KOPT-K1 (cell line): ENCODE measurements around the gene WWOX.

ENCODE experiments used
- H3K27ac ChIP-seq: fragments of 200-600 bp; sonication (generic); 2 replicates; pipeline ENCODE4 v1.5.1; 2016; ENCODE audit warnings: antibody characterized with exemption, mild to moderate bottlenecking, low read depth, low read length; ENCODE audit not compliant: poor library complexity, severe bottlenecking
- H3K36me3 ChIP-seq: fragments of 200-600 bp; sonication (generic); 2 replicates; pipeline ENCODE4 v1.5.1; 2017; ENCODE audit warnings: antibody characterized with exemption, mild to moderate bottlenecking, low read length, moderate library complexity; ENCODE audit not compliant: insufficient read depth
- H3K9me3 ChIP-seq: fragments of 200-600 bp; sonication (generic); 2 replicates; pipeline ENCODE4 v1.5.1; 2017; ENCODE audit warnings: antibody characterized with exemption, low read length, mild to moderate bottlenecking; ENCODE audit not compliant: insufficient read depth, poor library complexity, severe bottlenecking

WWOX gene

DNA sequence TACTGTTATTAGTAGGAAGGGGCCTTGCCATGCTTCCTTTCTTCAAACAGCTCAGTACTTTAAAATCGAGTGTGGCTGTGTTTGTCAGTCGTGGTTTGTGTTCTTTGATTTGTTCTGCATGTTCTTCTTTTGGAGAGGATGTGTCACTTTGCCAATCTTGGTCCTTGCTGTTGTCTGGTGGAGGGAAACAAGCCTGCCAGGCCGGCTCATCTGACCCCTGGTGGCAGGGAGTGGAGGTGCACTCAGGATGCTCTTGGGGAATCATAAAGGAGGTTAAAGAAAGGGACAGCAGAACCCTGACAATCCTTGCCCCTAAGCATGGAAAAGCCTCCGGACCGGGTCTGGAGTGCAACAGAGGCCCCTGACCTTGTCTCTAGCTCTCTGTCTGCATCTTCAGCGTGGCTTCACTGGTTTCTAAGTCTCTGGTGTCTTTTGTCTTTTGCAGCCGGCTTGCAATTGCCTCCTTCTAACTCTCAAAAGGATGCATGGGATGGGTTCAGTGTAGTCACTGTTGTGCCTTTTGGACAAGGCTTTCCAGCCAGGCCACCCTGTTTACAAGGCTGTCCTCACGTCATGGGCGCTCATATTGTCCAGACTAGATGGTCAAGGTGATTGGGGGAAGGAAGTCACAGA is 135.8 kb downstream of the WWOX start:
- Histone ChIP-seq H3K27ac (no peak overlapping the region), H3K36me3 (no peaks in the 10 kb centered on the region), H3K9me3 (no peaks in the 10 kb centered on the region)

DNA sequence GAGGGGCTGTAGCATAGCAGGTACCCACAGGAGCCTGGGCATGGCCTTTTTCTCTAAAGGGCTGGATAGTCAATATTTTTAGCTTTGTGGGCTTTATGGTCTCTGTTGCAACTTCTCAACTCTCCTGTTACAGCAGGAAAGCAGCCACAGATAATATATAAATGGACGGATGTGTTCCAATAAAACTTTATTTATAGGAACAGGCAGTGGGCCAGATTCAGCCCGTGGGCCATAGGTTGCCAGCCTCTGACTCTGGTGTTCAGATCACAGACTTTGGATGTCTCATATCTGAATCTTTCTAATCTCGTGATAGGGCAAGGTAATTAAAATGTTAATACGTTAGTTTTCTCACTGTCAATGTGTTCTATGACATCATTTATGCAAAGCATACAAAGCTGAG is 136.4 kb downstream of the WWOX start:
- Histone ChIP-seq H3K27ac (no peak overlapping the region), H3K9me3 (no peaks in the 10 kb centered on the region), H3K36me3 (no peaks in the 10 kb centered on the region)

DNA sequence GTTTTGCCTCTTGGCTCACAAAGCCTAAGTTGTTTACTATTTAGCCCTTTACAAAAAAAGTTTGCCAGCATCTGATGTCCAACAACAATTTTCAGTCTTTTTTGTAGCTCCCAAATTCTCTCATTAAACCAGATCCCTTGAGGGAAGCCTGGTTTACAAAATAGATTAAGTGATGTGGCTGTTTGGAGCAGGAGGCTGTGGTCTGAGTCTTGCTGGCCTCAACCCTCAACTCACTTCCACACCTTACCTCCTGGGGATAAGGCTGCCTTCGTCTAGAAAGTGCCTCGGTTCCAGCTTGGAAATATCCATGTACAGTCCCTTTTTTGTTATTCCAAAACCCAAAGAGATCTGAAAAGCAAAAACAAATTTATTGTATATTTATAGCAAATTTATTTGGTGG is 138.4 kb downstream of the WWOX start:
- Histone ChIP-seq H3K36me3 (no peaks in the 10 kb centered on the region), H3K9me3 (no peaks in the 10 kb centered on the region), H3K27ac (no peak overlapping the region)

GRCh38 chr16:78240459-78241222 is 141.2 kb downstream of the WWOX start:
- Histone ChIP-seq H3K36me3 (no peaks in the 10 kb centered on the region), H3K27ac (no peak overlapping the region), H3K9me3 (no peaks in the 10 kb centered on the region)

DNA sequence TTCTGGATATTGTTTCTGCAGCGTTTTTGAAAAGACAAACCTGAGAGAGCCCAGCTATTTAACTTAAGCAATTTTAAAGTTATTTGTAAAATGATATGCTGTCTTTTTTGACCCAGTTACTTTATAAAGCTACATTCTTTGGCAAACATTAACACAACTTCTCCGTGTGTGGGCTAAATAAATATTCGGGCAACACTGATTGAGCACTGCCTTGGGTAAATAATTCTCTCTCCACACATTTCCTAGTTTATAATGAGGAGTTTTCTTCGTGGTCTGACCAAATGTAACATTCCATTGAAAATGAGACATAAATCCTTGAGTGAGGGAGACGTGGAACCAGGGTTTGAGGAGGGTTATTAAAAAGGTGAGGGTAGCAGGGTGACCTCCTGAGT is 142.8 kb downstream of the WWOX start:
- Histone ChIP-seq H3K9me3 (no peaks in the 10 kb centered on the region), H3K36me3 (no peaks in the 10 kb centered on the region), H3K27ac (no peak overlapping the region)

DNA sequence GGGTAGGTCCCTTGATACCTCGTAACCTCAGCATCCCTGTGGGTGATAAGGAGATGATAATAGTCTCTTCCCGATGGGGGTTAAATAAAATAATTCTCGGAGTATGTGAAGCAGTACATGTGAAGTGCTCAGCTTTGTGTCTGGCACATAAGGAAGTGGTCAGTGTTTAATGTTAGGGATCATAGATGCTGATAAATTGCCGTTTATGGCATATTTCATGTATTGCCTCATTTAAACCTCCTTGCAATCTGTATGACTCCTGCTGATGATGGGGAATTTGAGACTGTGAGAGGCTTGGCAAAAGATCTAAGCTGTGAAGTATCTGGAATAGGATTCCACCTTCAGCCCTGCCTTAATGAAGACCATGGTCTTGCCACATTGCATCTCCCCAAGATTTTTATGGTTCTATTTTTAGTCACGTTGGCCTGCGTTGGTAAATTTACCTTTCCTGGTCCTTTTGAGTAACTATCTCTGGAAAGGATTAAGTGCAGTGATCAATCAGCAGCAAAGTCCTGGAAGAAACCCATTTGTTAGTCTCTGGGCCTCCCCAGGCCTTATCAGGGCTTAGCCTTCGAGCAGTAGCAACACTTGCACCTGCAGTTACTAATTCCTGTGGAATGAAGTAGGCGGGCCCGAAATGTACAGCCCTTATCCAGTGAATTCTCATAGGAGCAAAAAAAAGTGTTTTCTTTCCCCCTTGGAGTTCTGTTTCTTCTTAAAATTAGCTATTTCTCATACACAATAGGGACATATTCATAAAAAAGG is 144.9 kb downstream of the WWOX start:
- H3K9me3 ChIP-seq, result no peaks in the 10 kb centered on the region
- H3K27ac ChIP-seq, result no peak overlapping the region
- H3K36me3 ChIP-seq, result no peaks in the 10 kb centered on the region

- H3K27ac ChIP-seq, result no peak overlapping the region
- no peaks in the 10 kb centered on the region for H3K36me3 ChIP-seq
- no peaks in the 10 kb centered on the region for H3K9me3 ChIP-seq
These were observed 147.1 kb downstream of the WWOX start for GRCh38 chr16:78246559-78246958.

GRCh38 chr16:78249056-78249455 is 149.6 kb downstream of the WWOX start:
- H3K36me3 ChIP-seq, result no peaks in the 10 kb centered on the region
- H3K9me3 ChIP-seq, result no peaks in the 10 kb centered on the region
- H3K27ac ChIP-seq, result no peak overlapping the region

DNA sequence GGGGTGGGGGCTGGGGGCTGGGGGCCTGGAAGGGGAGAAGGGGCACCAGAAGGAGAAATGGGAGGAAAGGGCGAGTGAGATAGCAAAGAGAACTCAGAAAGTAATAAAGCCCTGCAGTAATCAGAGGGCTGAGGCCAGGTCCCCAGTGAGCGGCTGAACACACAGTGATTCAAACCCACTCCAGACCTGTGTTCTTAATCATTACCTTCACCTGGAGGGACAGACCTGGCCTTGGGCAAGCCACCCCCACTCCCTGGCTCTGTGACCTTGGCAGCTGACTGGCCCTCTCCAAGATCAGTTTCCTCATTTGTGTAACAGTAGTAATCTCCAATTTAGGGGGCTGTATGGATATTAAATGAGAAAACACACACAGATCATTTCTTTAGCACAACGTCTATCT is 150.4 kb downstream of the WWOX start:
- Histone ChIP-seq H3K9me3 (no peaks in the 10 kb centered on the region), H3K27ac (no peak overlapping the region)

GRCh38 chr16:78251115-78251514 is 151.7 kb downstream of the WWOX start:
- H3K27ac ChIP-seq, result no peak overlapping the region
- H3K9me3 ChIP-seq, result no peaks in the 10 kb centered on the region
- no peaks in the 10 kb centered on the region for H3K36me3 ChIP-seq

More for the DNA sequence above, 150.4 kb downstream of the WWOX start:
- no peaks in the 10 kb centered on the region for H3K36me3 ChIP-seq

- Histone ChIP-seq H3K9me3 (no peaks in the 10 kb centered on the region), H3K27ac (no peak overlapping the region), H3K36me3 (no peaks in the 10 kb centered on the region)
These were observed 153.3 kb downstream of the WWOX start for GRCh38 chr16:78252757-78253156.

- no peaks in the 10 kb centered on the region for H3K9me3 ChIP-seq
- no peak overlapping the region for H3K27ac ChIP-seq
- no peaks in the 10 kb centered on the region for H3K36me3 ChIP-seq
These were observed 155.4 kb downstream of the WWOX start for GRCh38 chr16:78254841-78255240.

GRCh38 chr16:78256686-78257375 is 157.4 kb downstream of the WWOX start:
- H3K36me3 ChIP-seq, result no peaks in the 10 kb centered on the region
- no peaks in the 10 kb centered on the region for H3K9me3 ChIP-seq
- no peak overlapping the region for H3K27ac ChIP-seq

DNA sequence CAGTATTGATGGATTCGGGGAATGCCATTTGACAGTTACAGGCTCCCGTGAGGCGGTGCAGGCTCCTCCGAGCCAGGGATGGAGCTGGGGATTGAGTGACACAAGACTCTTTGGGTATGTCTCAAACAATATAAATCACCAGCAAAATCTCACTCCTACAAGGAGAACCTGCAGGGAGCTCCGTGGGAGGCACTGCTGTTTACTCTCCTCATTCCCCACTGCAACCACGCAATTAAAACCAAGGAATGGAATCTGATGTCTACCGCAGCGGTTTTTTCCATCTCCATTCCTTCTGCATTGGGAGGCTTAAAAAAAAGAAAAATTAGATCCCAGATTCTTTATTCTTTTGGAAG is 157.9 kb downstream of the WWOX start:
- H3K36me3 ChIP-seq, result no peaks in the 10 kb centered on the region
- H3K27ac ChIP-seq, result no peak overlapping the region
- H3K9me3 ChIP-seq, result no peaks in the 10 kb centered on the region

DNA sequence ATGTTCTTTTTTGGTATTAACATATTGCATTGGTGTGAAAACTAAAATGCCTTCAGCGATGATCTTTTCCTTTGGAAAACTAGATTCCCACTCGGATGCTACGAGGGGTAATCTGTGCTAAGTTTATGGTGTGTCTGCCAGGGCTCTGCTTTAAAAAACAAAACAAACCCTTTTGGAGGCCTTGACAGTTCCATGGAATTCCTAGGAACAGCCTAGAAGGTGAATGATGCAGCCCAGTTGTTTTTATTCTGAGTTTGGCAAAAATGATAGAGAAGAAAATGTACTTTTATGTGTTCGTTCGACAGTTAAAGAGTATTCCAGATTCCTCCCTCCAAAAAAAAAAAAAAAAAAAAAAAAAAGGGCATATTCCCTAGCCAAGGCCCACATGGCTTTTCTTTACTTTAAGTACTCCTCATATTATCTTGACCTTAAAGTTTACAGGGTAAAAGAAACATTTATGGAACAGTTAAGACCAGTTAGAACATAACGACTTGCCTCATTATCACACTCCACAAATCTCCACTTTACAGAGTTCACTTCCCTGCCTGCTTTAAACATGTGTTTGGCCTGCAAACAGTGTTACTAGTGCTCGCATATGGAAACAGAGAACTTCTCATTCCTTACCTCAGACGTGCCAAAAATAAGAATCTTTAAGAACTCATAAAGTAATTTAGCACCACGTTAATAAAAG is 159.1 kb downstream of the WWOX start:
- no peaks in the 10 kb centered on the region for H3K36me3 ChIP-seq
- no peak overlapping the region for H3K27ac ChIP-seq
- H3K9me3 ChIP-seq, result no peaks in the 10 kb centered on the region
